HepG2 (cell line): ENCODE data around the gene ADGRD1. TPM values are rescaled to one million over a fixed set of nuclear protein-coding genes. Genes with fewer than 3 reads are reported as not detected.

Source experiments
- ATAC-seq: fragments of 200-7000 bp; cut with Tn5 transposase; 3 replicates; pipeline ENCODE4 v1.9.1; 2020; ENCODE audit warnings: mild to moderate bottlenecking, moderate library complexity
- BruUV-seq: library from RNA; stranded (reverse); fragments of 400-500 nt; replicated peaks from 2 replicates; lab custom pipeline; 2021; lab: Mats Ljungman, UMichigan
- CTCF ChIA-PET: fragments of 300-600 bp; formaldehyde crosslinking; extraction: SDS; loops from one replicate; lab custom pipeline; 2021; ENCODE audit warnings: low total read pairs, inconsistent platforms, low intra/inter-chr PET ratio; lab: Yijun Ruan, JAX
- POLR2A ChIA-PET: fragments of 350-600 bp; sonication (Branson Sonifier 250); formaldehyde crosslinking; loops from one replicate; lab custom pipeline; 2020; ENCODE audit warnings: antibody characterized with exemption, inconsistent platforms; lab: Yijun Ruan, JAX
- DNase-seq: peaks from one replicate; pipeline ENCODE4 v3.0.0-alpha.2; 2015; ENCODE audit warnings: low spot score
- FAIRE-seq: peaks from 3 replicates; lab custom pipeline; 2011; peaks lifted over from hg19 to GRCh38; lab: Jason Lieb, UNC
- H2AFZ ChIP-seq: one replicate; pipeline ENCODE4 v1.6.1; 2011; ENCODE audit warnings: low read length, inconsistent platforms
- H3K27ac ChIP-seq: fragments of 300-600 bp; 3 replicates; pipeline ENCODE4 v1.8.0; 2011; ENCODE audit warnings: mixed run types, mild to moderate bottlenecking, mixed read lengths, low read length, inconsistent platforms; ENCODE audit not compliant: insufficient read depth; ENCODE audit errors: extremely low read length
- H3K27me3 ChIP-seq, 2 experiments: fragments of 200-600 bp in 1 of 2; 2 replicates in 1 of 2; 3 replicates in 1 of 2; pipeline versions ENCODE4 v1.6.0 to v1.8.0; 2011; ENCODE audit warnings: low read length in 2 of 2, mild to moderate bottlenecking in 2 of 2, moderate library complexity in 2 of 2, inconsistent platforms in 1 of 2; ENCODE audit not compliant: insufficient read depth in 2 of 2, control insufficient read depth in 1 of 2
- H3K36me3 ChIP-seq, 2 experiments: fragments of 200-600 bp in 1 of 2; replicated peaks in 1 of 2; 2 replicates in 1 of 2; 3 replicates in 1 of 2; pipeline versions ENCODE4 v1.5.1 to v1.8.0; 2011; ENCODE audit warnings: low read length in 2 of 2, inconsistent platforms in 1 of 2; ENCODE audit not compliant: insufficient read depth in 2 of 2, control insufficient read depth in 1 of 2
- H3K4me1 ChIP-seq: 2 replicates; pipeline ENCODE4 v1.5.1; 2012; ENCODE audit warnings: low read length, inconsistent platforms; ENCODE audit not compliant: insufficient read depth
- H3K4me2 ChIP-seq: 2 replicates; pipeline ENCODE4 v1.6.0; 2011; ENCODE audit warnings: low read depth, low read length, inconsistent platforms
- H3K4me3 ChIP-seq, 3 experiments: fragments of 200-600 bp in 1 of 3; sonication (generic), shearing (Covaris generic) in 1 of 3; replicated peaks in 1 of 3; 2 replicates each; pipeline ENCODE4 v1.5.1; 2011 to 2016; ENCODE audit warnings: low read length in 3 of 3, inconsistent platforms in 2 of 3, low read depth in 2 of 3, mild to moderate bottlenecking in 2 of 3, control low read depth in 1 of 3, mixed read lengths in 1 of 3; ENCODE audit not compliant: insufficient read depth in 1 of 3
- H3K79me2 ChIP-seq: one replicate; pipeline ENCODE4 v1.6.1; 2011; ENCODE audit warnings: low read length, inconsistent platforms; ENCODE audit not compliant: insufficient read depth
- H3K9ac ChIP-seq: 2 replicates; pipeline ENCODE4 v1.6.0; 2011; ENCODE audit warnings: mild to moderate bottlenecking, low read depth, low read length, inconsistent platforms; ENCODE audit not compliant: insufficient read depth
- H3K9me3 ChIP-seq: 2 replicates; pipeline ENCODE4 v1.5.1; 2012; ENCODE audit warnings: mild to moderate bottlenecking, low read length
- H4K20me1 ChIP-seq: 2 replicates; pipeline ENCODE4 v1.6.0; 2011; ENCODE audit warnings: inconsistent platforms, mild to moderate bottlenecking, low read length, moderate library complexity; ENCODE audit not compliant: insufficient read depth
- DDIT3 ChIP-seq: sonication (generic); formaldehyde crosslinking; IDR thresholded peaks from 2 replicates; pipeline ENCODE4 v1.4.0; 2020; ENCODE audit warnings: mild to moderate bottlenecking, missing genetic modification reagents
- ETV6 ChIP-seq: sonication (generic); formaldehyde crosslinking; conservative IDR thresholded peaks from 2 replicates; pipeline ENCODE4 v1.4.0; 2020; ENCODE audit warnings: missing genetic modification reagents
- KLF6 ChIP-seq: IDR thresholded peaks from 2 replicates; pipeline ENCODE4 v1.8.0; 2016; ENCODE audit warnings: missing biosample characterization, missing genetic modification reagents
- KMT2B ChIP-seq: IDR thresholded peaks from 2 replicates; pipeline ENCODE4 v1.6.1; 2016; ENCODE audit warnings: missing genetic modification reagents, missing compliant biosample characterization
- PAX8 ChIP-seq: sonication (generic); formaldehyde crosslinking; IDR thresholded peaks from 2 replicates; pipeline ENCODE4 v1.8.0; 2022; ENCODE audit warnings: mild to moderate bottlenecking, missing genetic modification reagents, borderline replicate concordance
- ZBTB1 ChIP-seq: sonication (generic); formaldehyde crosslinking; IDR thresholded peaks from 2 replicates; pipeline ENCODE4 v1.4.0; 2020; ENCODE audit warnings: missing genetic modification reagents, borderline replicate concordance
- ZBTB38 ChIP-seq: sonication (generic); formaldehyde crosslinking; IDR thresholded peaks from 2 replicates; pipeline ENCODE4 v1.5.1; 2020; ENCODE audit warnings: mild to moderate bottlenecking, missing genetic modification reagents
- ZFP36L1 ChIP-seq: sonication (generic); formaldehyde crosslinking; IDR thresholded peaks from 2 replicates; pipeline ENCODE4 v1.8.0; 2022; ENCODE audit warnings: mild to moderate bottlenecking, missing genetic modification reagents, moderate library complexity
- ZFP91 ChIP-seq: sonication (generic); formaldehyde crosslinking; IDR thresholded peaks from 2 replicates; pipeline ENCODE4 v1.9.0; 2022; ENCODE audit warnings: missing genetic modification reagents, mild to moderate bottlenecking, borderline replicate concordance
- ZNF577 ChIP-seq: sonication (generic); formaldehyde crosslinking; IDR thresholded peaks from 2 replicates; pipeline ENCODE4 v1.4.0; 2020; ENCODE audit warnings: mild to moderate bottlenecking, low read depth, missing genetic modification reagents, borderline replicate concordance
- WGBS: methylation state at CpG from one replicate; pipeline ENCODE4 v1.1.6; 2017; ENCODE audit warnings: low lambda C conversion rate; 5-methylcytosine and 5-hydroxymethylcytosine counted together
- in situ Hi-C: cut with HindIII; loops from 2 replicates; pipeline ENCODE4 v1.10.0; 2017; ENCODE audit warnings: low pct_unique_long_range_greater_than_20kb; ENCODE audit not compliant: extremely low pct_ligation_motif_present
- intact Hi-C: fragments of 100-400 bp; cut with micrococcal nuclease; formaldehyde crosslinking; loops from one replicate; pipeline ENCODE4 v1.10.0; 2022; ENCODE audit not compliant: unreplicated experiment
- polyA plus RNA-seq, 8 experiments: library from polyadenylated mRNA; depleted of rRNA in 3 of 8; stranded (reverse) in 7 of 8; unstranded in 1 of 8; fragments of >200 nt; fragmentation: Illumina TruSeq in 4 of 8; extraction: Trizol in 4 of 8; gene quantifications; 2 replicates each; pipeline versions ENCODE4 v1.2.1 to v1.2.3, GENCODE V29; 2011 to 2016; ENCODE audit warnings: low read depth in 4 of 8, missing spikeins in 1 of 8, mixed read lengths in 1 of 8; ENCODE audit not compliant: insufficient read depth in 1 of 8
- total RNA-seq, 5 experiments: library from RNA; depleted of rRNA; stranded (reverse); fragments of >200 nt; fragmentation: Illumina TruSeq; extraction: Trizol; gene quantifications; 2 replicates each; pipeline ENCODE4 v1.2.3, GENCODE V29; 2016; ENCODE audit warnings: low read depth in 1 of 5
- TF ChIP-seq, protein P1 (sequence below), 2 experiments: sonication (generic) in 1 of 2; formaldehyde crosslinking in 1 of 2; IDR thresholded peaks; 2 replicates each; pipeline versions ENCODE4 v1.4.0 to v1.6.1; 2016 to 2020; ENCODE audit warnings: borderline replicate concordance in 1 of 2, low read depth in 1 of 2, mild to moderate bottlenecking in 1 of 2, missing genetic modification reagents in 1 of 2
- TF ChIP-seq, protein P2 (sequence below): sonication (generic); formaldehyde crosslinking; IDR thresholded peaks from 2 replicates; pipeline ENCODE4 v1.5.1; 2020; ENCODE audit warnings: mild to moderate bottlenecking, missing genetic modification reagents, moderate library complexity

The ADGRD1 gene
- total and polyA plus RNA-seq, 2 of the 13 experiments (the other 11 are each of a cell fraction or from before 2014, with no cell fraction given) = 0.46 to 12.4 TPM

DNA sequence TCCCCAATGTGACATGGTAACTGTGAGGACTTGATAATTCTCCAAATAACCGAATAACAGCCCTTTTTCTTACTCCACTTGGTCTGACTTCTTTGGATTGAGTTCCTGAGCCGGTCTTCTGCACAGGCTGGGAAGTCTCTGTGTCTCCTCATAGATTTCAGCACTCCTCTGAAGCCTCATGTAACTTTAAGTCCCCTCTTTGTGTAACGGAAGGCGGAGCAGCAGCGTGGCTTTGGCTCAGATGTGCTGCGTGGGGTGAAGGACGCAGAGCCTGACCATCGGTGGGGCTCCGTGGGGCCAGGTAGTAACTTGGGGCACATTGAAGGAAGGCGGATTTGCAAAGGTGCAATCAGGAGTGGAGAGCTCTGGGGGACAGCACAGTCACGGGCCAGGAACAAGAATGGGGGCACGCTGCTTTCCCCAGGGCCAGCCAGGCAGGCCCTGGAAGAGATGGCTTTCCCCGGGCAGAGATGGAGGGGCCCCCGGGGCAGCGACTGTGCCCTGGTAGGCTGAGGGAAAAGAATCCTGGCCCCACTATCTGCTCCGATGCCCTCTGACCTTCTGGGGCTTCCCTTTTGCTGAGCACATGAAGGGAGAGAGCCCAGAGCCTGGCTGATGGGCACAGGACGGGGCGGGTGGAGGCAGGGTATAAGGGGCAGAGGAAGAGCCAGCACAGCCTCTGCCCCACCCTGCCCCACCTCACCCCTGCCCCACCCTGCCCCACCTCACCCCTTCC lies 56.9 kb downstream of the ADGRD1 start:
- DNase-seq = no peak
- BruUV-seq = no TSS peak

More for the DNA sequence above, 56.9 kb downstream of the ADGRD1 start:
- H3K4me3 ChIP-seq = no peak overlapping the region
- no peaks in the 10 kb centered on the region for H3K27me3 ChIP-seq
- TF ChIP-seq DDIT3 (CRISPR knock-in tag) (no peak), KLF6 (CRISPR knock-in tag) (no peak), PAX8 (CRISPR knock-in tag) (no peak), ZFP91 (CRISPR knock-in tag) (0 out of 2 replicates have a peak, but pooled peaks have one; percentile 17), KMT2B (CRISPR knock-in tag) (no peak), ZFP36L1 (CRISPR knock-in tag) (no peak), ZBTB1 (no peak), ETV6 (CRISPR knock-in tag) (no peak), ZNF577 (CRISPR knock-in tag) (no peak), ZBTB38 (peak; percentile 17; the same call in 1 of the 2 replicates)
- TF ChIP-seq, protein P1, sequence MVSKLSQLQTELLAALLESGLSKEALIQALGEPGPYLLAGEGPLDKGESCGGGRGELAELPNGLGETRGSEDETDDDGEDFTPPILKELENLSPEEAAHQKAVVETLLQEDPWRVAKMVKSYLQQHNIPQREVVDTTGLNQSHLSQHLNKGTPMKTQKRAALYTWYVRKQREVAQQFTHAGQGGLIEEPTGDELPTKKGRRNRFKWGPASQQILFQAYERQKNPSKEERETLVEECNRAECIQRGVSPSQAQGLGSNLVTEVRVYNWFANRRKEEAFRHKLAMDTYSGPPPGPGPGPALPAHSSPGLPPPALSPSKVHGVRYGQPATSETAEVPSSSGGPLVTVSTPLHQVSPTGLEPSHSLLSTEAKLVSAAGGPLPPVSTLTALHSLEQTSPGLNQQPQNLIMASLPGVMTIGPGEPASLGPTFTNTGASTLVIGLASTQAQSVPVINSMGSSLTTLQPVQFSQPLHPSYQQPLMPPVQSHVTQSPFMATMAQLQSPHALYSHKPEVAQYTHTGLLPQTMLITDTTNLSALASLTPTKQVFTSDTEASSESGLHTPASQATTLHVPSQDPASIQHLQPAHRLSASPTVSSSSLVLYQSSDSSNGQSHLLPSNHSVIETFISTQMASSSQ (IDR thresholded peaks at IDR 0.05; ENCODE audit: low read depth) = no peak
- TF ChIP-seq, protein P1 (CRISPR knock-in tag; IDR thresholded peaks at IDR 0.05; ENCODE audit: borderline replicate concordance) = no peak
- TF ChIP-seq, protein P2, sequence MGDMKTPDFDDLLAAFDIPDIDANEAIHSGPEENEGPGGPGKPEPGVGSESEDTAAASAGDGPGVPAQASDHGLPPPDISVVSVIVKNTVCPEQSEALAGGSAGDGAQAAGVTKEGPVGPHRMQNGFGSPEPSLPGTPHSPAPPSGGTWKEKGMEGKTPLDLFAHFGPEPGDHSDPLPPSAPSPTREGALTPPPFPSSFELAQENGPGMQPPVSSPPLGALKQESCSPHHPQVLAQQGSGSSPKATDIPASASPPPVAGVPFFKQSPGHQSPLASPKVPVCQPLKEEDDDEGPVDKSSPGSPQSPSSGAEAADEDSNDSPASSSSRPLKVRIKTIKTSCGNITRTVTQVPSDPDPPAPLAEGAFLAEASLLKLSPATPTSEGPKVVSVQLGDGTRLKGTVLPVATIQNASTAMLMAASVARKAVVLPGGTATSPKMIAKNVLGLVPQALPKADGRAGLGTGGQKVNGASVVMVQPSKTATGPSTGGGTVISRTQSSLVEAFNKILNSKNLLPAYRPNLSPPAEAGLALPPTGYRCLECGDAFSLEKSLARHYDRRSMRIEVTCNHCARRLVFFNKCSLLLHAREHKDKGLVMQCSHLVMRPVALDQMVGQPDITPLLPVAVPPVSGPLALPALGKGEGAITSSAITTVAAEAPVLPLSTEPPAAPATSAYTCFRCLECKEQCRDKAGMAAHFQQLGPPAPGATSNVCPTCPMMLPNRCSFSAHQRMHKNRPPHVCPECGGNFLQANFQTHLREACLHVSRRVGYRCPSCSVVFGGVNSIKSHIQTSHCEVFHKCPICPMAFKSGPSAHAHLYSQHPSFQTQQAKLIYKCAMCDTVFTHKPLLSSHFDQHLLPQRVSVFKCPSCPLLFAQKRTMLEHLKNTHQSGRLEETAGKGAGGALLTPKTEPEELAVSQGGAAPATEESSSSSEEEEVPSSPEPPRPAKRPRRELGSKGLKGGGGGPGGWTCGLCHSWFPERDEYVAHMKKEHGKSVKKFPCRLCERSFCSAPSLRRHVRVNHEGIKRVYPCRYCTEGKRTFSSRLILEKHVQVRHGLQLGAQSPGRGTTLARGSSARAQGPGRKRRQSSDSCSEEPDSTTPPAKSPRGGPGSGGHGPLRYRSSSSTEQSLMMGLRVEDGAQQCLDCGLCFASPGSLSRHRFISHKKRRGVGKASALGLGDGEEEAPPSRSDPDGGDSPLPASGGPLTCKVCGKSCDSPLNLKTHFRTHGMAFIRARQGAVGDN (CRISPR knock-in tag) = peak; percentile 27; the same call in 1 of the 2 replicates
- no peaks in the 10 kb centered on the region for H3K79me2 ChIP-seq
- in situ Hi-C loops (no loop called here), intact Hi-C loops (loop anchor here (10.0 kb wide), 1 partner anchor 46 kb away; no protein-coding TSS in a partner anchor)
- H4K20me1 ChIP-seq = no peaks in the 10 kb centered on the region
- FAIRE-seq (no peak), ATAC-seq (no peak)
- 87% methylated on average over 10 of the region's 18 CpGs for WGBS
- H3K4me2 ChIP-seq = no peak overlapping the region
- no peak overlapping the region for H2AFZ ChIP-seq
- no peak overlapping the region for H3K9ac ChIP-seq
- no peak overlapping the region for H3K27ac ChIP-seq
- no peaks in the 10 kb centered on the region for H3K36me3 ChIP-seq
- peaks cover 74% of the 10 kb centered on the region for H3K4me1 ChIP-seq
- no peaks in the 10 kb centered on the region for H3K9me3 ChIP-seq
- POLR2A ChIA-PET = interaction anchor here (1.5 kb wide), 1 partner anchor 38 kb away, joined by 3 read pairs; no protein-coding TSS in a partner anchor
- CTCF ChIA-PET = no interaction called here
